ENCODE measurements around the gene ZBTB32.

DNA sequence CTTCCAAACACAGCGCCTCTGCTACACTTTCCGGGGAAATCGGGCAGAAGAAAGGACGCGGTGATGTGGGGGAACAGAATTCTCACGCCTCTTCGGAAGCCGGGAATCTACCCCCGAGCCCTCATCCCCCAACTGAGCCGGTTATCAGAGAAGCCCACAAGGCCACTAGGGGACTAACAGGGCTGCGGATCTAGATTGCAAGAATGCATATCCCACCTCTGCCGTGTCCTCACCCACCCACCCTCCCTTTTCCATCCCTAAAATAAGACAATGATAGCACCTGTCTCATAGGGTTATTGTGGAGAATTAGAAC lies 36.8 kb downstream of the ZBTB32 start:
- no peak for TF ChIP-seq SP1 (IDR thresholded peaks at IDR 0.05)
- no peak for TF ChIP-seq YY1 (IDR thresholded peaks at IDR 0.05)
- TF ChIP-seq, protein P1, sequence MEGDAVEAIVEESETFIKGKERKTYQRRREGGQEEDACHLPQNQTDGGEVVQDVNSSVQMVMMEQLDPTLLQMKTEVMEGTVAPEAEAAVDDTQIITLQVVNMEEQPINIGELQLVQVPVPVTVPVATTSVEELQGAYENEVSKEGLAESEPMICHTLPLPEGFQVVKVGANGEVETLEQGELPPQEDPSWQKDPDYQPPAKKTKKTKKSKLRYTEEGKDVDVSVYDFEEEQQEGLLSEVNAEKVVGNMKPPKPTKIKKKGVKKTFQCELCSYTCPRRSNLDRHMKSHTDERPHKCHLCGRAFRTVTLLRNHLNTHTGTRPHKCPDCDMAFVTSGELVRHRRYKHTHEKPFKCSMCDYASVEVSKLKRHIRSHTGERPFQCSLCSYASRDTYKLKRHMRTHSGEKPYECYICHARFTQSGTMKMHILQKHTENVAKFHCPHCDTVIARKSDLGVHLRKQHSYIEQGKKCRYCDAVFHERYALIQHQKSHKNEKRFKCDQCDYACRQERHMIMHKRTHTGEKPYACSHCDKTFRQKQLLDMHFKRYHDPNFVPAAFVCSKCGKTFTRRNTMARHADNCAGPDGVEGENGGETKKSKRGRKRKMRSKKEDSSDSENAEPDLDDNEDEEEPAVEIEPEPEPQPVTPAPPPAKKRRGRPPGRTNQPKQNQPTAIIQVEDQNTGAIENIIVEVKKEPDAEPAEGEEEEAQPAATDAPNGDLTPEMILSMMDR (IDR thresholded peaks at IDR 0.05; ENCODE audit: low read depth, low read length, missing input control) = no peak
- TF ChIP-seq RAD21 (IDR thresholded peaks at IDR 0.05) = no peak
- no peak for TF ChIP-seq TAF1 (conservative IDR thresholded peaks at IDR 0.05)
- TF ChIP-seq JUND (IDR thresholded peaks at IDR 0.05) = no peak
- no peak for TF ChIP-seq FOXA2 (IDR thresholded peaks at IDR 0.05)
- no peak for TF ChIP-seq EGR1 (IDR thresholded peaks at IDR 0.05; ENCODE audit: low read depth in 2 of 2)
